GM19238 (cell line): Measurements from ENCODE around the gene TPRN.

Source experiments
- DNase-seq: peaks from one replicate; pipeline ENCODE4 v3.0.0; 2011; ENCODE audit warnings: low spot score; ENCODE audit not compliant: insufficient read length

TPRN gene

GRCh38 chr9:137146527-137146918 lies 54.0 kb downstream of the TPRN start:
- no peak for DNase-seq

- no peak for DNase-seq
Measured at GRCh38 chr9:137145731-137146526, 54.6 kb downstream of the TPRN start.

GRCh38 chr9:137143459-137143858 lies 57.1 kb downstream of the TPRN start:
- DNase-seq: no peak

DNA sequence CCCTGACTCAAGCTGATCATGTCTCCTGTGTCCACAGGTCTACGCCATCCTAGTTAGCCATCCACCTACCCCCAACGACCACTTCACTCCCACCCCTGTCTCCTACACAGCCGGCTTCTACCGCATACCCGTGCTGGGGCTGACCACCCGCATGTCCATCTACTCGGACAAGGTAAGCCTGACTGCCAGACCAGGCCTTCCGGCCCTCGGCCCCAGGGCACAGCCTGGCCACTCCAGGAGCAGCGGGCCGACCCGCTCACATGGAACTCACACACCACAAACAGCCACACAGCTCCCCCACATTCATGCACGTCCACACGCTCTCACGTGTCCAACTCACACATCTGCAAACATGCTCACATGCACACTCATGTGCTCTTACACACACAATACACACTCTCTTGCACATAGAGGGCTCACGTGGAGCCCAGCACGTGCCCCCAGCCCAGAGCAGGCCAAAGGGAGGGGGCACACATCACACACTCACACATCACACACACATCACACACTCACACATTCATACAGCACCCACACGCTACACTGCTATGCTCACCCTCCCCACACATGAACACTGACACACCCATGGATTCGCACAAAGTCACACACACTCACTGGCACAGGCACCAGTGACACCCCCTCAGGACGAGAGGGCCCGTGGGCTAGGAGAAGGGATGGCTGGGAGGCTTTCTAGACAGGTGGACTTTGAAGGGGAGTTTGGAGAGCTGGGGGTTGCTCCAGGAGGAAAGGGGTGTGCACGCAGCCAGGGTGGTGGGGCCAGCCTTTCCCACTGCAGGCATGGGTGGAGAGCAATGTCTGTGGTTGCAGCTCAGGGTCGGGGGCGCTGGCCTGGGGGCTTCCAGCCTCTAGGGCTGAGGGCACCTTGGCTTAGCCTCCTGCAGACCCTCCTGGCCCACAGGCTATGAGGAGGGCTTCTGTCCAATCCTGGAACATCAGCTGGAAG lies 58.3 kb downstream of the TPRN start:
- no peak for DNase-seq
